OCI-LY3 (cell line): Measurements from ENCODE around the gene EFNA4.

Source experiments
- H2AFZ ChIP-seq: fragments of 200-600, 300-600 bp; shearing (Covaris generic); 2 replicates; pipeline ENCODE4 v1.6.0; 2014; ENCODE audit warnings: antibody characterized with exemption, low read depth, low read length
- H3K27ac ChIP-seq: fragments of 200-600, 300-600 bp; sonication (generic); 2 replicates; pipeline ENCODE4 v1.5.1; 2014; ENCODE audit warnings: mild to moderate bottlenecking, low read length, moderate library complexity, mixed read lengths
- H3K27me3 ChIP-seq: fragments of 200-600, 300-600 bp; sonication (generic); 2 replicates; pipeline ENCODE4 v1.6.1; 2014; ENCODE audit warnings: low read depth, low read length, mixed read lengths
- H3K36me3 ChIP-seq: fragments of 200-600, 300-600 bp; sonication (generic); replicated peaks from 2 replicates; pipeline ENCODE3; 2014; ENCODE audit warnings: low read depth, low read length, mixed read lengths
- H3K4me1 ChIP-seq: fragments of 300-600, 200-600 bp; sonication (generic); 2 replicates; pipeline ENCODE4 v1.6.1; 2014; ENCODE audit warnings: low read length, mixed read lengths
- H3K4me2 ChIP-seq: fragments of 200-600, 300-600 bp; sonication (generic); 2 replicates; pipeline ENCODE4 v1.6.1; 2014; ENCODE audit warnings: low read length, mixed read lengths
- H3K4me3 ChIP-seq: fragments of 300-600, 200-600 bp; sonication (generic); 2 replicates; pipeline ENCODE4 v1.5.1; 2014; ENCODE audit warnings: antibody characterized with exemption, mild to moderate bottlenecking, low read length, moderate library complexity
- H3K79me2 ChIP-seq: fragments of 300-600, 200-600 bp; shearing (Covaris generic); 2 replicates; pipeline ENCODE4 v1.6.1; 2014; ENCODE audit warnings: mild to moderate bottlenecking, low read length, mixed read lengths
- H3K9ac ChIP-seq: fragments of 300-600, 200-600 bp; shearing (Covaris generic); 2 replicates; pipeline ENCODE4 v1.6.0; 2014; ENCODE audit warnings: mild to moderate bottlenecking, low read length, moderate library complexity
- H3K9me3 ChIP-seq: fragments of 200-600, 300-600 bp; shearing (Covaris generic); 2 replicates; pipeline ENCODE4 v1.6.1; 2014; ENCODE audit warnings: low read length, mixed read lengths; ENCODE audit not compliant: insufficient read depth
- H4K20me1 ChIP-seq: fragments of 200-600, 300-600 bp; sonication (generic); 2 replicates; pipeline ENCODE4 v1.6.1; 2016; ENCODE audit warnings: low read length, mixed read lengths; ENCODE audit not compliant: insufficient read depth
- EZH2phosphoT487 ChIP-seq: fragments of 200-600 bp; shearing (Covaris generic); IDR thresholded peaks from 2 replicates; pipeline ENCODE4 v1.6.1; 2018; ENCODE audit warnings: antibody characterized with exemption, mixed run types, low read depth
- TF ChIP-seq, protein P1 (sequence below): fragments of 200-600, 300-600 bp; sonication (generic); IDR thresholded peaks from 2 replicates; pipeline ENCODE4 v1.5.1; 2014; ENCODE audit warnings: antibody characterized with exemption, low read length, low read depth

Gene EFNA4

DNA sequence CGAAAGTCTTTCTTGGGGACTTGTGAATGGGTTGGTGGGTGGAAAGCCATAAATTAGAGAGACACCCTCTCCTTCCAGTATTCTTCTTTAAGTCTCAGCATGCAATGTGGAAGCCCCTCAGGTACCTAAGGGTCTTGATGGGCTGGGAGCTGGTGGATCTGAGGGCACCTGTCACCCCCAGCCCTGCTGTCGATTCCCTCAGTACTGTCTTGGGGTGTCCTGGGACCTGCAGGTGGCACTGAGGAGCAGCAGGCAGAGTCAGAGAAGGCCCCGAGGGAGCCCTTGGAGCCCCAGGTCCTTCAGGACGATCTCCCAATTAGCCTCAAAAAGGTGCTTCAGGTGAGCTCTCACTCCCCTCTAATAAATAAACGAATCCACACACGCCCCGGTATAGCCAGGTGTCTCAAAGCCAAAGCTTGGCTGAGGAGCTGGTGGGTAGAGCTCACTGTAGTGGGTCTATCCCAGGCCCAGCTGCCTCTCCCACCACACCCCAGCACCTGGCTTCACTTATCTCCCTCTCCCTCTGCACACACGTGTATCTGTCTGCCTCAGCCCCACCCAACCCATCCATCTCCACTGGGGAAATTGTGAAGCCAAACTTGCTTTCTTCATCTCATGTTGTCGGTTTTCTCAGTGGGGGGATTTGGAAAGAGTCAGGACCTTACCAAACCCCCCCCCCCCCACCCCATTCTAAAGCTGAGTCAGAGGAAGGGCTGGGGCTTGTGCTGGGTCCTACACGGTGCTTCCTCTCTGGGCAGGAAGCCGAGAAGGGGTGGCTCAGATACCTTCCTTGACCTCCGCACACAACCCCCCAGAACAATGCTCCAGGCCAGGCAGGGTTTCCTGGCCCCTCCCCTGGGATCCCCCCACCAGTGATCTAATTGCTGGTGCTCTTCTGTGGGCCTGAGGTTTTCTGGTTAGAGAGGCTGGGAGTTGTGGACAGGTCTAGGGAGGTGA is 10.8 kb upstream of the EFNA4 start:
- Histone ChIP-seq H4K20me1 (no peaks in the 10 kb centered on the region), H2AFZ (no peak overlapping the region), H3K4me2 (peak overlapping the region; percentile 96), H3K27ac (no peak overlapping the region), H3K9me3 (no peaks in the 10 kb centered on the region), H3K4me1 (peaks cover 17% of the 10 kb centered on the region), H3K79me2 (no peaks in the 10 kb centered on the region), H3K36me3 (peaks cover 6% of the 10 kb centered on the region), H3K27me3 (no peaks in the 10 kb centered on the region), H3K9ac (peak overlapping the region; percentile 79; the same call in 1 of the 2 replicates), H3K4me3 (peak overlapping the region; percentile 79)
- TF ChIP-seq, protein P1, sequence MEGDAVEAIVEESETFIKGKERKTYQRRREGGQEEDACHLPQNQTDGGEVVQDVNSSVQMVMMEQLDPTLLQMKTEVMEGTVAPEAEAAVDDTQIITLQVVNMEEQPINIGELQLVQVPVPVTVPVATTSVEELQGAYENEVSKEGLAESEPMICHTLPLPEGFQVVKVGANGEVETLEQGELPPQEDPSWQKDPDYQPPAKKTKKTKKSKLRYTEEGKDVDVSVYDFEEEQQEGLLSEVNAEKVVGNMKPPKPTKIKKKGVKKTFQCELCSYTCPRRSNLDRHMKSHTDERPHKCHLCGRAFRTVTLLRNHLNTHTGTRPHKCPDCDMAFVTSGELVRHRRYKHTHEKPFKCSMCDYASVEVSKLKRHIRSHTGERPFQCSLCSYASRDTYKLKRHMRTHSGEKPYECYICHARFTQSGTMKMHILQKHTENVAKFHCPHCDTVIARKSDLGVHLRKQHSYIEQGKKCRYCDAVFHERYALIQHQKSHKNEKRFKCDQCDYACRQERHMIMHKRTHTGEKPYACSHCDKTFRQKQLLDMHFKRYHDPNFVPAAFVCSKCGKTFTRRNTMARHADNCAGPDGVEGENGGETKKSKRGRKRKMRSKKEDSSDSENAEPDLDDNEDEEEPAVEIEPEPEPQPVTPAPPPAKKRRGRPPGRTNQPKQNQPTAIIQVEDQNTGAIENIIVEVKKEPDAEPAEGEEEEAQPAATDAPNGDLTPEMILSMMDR, result peak; percentile 40; the same call in 1 of the 2 replicates
- TF ChIP-seq EZH2phosphoT487, result no peak

DNA sequence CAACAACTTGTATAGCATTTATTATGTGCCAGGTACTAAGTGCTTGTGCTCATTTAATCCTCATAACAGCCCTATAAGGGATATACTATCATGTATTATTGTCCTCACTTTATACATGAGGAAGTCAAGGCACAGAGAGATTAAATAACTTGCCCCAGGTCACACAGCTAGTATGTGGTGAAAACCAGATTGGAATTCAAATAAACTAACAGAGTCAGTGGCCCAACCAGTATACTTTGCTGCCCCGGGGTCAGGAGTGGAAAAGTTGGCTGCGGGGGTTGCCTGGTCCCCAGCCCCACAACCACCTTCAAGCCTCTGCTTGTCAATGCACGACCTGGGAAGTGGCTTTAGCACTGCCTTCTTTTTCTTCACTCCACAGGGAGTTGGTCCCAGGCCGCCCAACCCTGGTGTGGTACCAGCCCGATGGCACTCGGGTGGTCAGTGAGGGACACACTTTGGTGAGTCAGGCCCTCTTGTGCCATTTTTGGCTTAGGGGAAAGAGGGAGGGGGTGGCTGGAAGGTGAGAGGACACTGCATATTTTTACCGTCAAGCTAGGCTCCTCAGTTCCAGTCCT is 9.9 kb upstream of the EFNA4 start:
- no peak overlapping the region for H2AFZ ChIP-seq
- no peak overlapping the region for H3K4me2 ChIP-seq

DNA sequence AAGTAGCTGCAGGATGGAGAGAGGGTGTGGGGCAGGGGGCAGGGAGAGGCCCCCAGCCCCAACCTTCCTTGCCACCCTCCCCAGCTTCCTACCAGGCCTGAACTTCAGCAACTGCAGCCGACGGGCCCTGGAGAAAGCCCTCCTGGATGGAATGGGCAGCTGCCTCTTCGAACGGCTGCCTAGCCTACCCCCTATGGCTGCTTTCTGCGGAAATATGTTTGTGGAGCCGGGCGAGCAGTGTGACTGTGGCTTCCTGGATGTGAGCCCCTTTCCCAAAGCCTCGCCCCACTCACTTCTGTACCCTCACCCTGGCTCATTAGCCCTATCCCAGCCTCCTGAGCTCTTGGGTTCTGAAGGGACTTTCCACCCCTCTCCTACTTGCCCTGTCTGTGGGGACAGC is 6.4 kb upstream of the EFNA4 start:
- TF ChIP-seq, protein P1, result no peak
- Histone ChIP-seq H3K27me3 (no peaks in the 10 kb centered on the region), H3K9me3 (no peaks in the 10 kb centered on the region), H3K4me3 (no peak overlapping the region), H3K27ac (no peak overlapping the region), H3K4me2 (no peak overlapping the region), H2AFZ (no peak overlapping the region), H3K36me3 (peaks cover 6% of the 10 kb centered on the region), H3K4me1 (peaks cover 12% of the 10 kb centered on the region), H3K9ac (no peak overlapping the region), H3K79me2 (no peaks in the 10 kb centered on the region), H4K20me1 (no peaks in the 10 kb centered on the region)

More for the DNA sequence above, 9.9 kb upstream of the EFNA4 start:
- no peaks in the 10 kb centered on the region for H3K27me3 ChIP-seq
- H3K9ac ChIP-seq, result no peak overlapping the region
- no peaks in the 10 kb centered on the region for H3K79me2 ChIP-seq
- H3K27ac ChIP-seq, result no peak overlapping the region
- TF ChIP-seq, protein P1, result no peak
- TF ChIP-seq EZH2phosphoT487, result no peak
- no peak overlapping the region for H3K4me3 ChIP-seq
- H3K9me3 ChIP-seq, result no peaks in the 10 kb centered on the region
- H3K4me1 ChIP-seq, result peaks cover 17% of the 10 kb centered on the region
- peaks cover 6% of the 10 kb centered on the region for H3K36me3 ChIP-seq
- H4K20me1 ChIP-seq, result no peaks in the 10 kb centered on the region

DNA sequence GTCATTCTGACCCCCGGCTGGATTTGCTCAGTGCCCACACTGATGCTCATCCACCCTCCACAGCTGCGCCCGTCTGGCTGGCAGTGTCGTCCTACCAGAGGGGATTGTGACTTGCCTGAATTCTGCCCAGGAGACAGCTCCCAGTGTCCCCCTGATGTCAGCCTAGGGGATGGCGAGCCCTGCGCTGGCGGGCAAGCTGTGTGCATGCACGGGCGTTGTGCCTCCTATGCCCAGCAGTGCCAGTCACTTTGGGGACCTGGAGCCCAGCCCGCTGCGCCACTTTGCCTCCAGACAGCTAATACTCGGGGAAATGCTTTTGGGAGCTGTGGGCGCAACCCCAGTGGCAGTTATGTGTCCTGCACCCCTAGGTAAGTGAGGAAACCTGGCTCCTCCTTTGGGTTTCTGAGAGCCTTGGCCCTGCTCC is 5.7 kb upstream of the EFNA4 start:
- H3K9me3 ChIP-seq, result no peaks in the 10 kb centered on the region
- no peak for TF ChIP-seq EZH2phosphoT487
- TF ChIP-seq, protein P1, result no peak
- no peaks in the 10 kb centered on the region for H3K27me3 ChIP-seq
- H3K36me3 ChIP-seq, result peaks cover 6% of the 10 kb centered on the region
- no peak overlapping the region for H3K4me2 ChIP-seq
- no peak overlapping the region for H3K9ac ChIP-seq
- H3K4me1 ChIP-seq, result peaks cover 12% of the 10 kb centered on the region
- no peaks in the 10 kb centered on the region for H4K20me1 ChIP-seq
- H2AFZ ChIP-seq, result no peak overlapping the region
- H3K27ac ChIP-seq, result no peak overlapping the region
- no peak overlapping the region for H3K4me3 ChIP-seq
- no peaks in the 10 kb centered on the region for H3K79me2 ChIP-seq
